HG03469 (cell line): ENCODE data around the gene ALDH16A1.
A peak's percentile ranks its signal among the peaks of the same experiment; 100 is the strongest.
"Not testable (repeated sequence)": the region's sequence is repeated elsewhere in the genome, so short reads cannot be mapped to it uniquely, and the experiment has no call there.

Experiments
- ATAC-seq: cut with Tn5 transposase; IDR thresholded peaks from one replicate; pipeline ENCODE4 v1.9.1; 2021; ENCODE audit warnings: mild to moderate bottlenecking, moderate library complexity, moderate number of reproducible peaks; ENCODE audit not compliant: unreplicated experiment

ALDH16A1 gene

GRCh38 chr19:49439836-49440235 lies 13.2 kb upstream of the ALDH16A1 start:
- ATAC-seq: no peak

GRCh38 chr19:49440439-49441209 lies 12.4 kb upstream of the ALDH16A1 start:
- ATAC-seq: no peak

- ATAC-seq: no peak
Observed at GRCh38 chr19:49441210-49441959, 11.6 kb upstream of the ALDH16A1 start, which contains the start of gene SLC17A7. Gene SLC17A7 (minus strand): TSS chr19:49441527. CDS start chr19:49441379, 148 bp downstream.

GRCh38 chr19:49441960-49442350 lies 11.1 kb upstream of the ALDH16A1 start:
- ATAC-seq: no peak

GRCh38 chr19:49442354-49442753 lies 10.7 kb upstream of the ALDH16A1 start:
- ATAC-seq: no peak

GRCh38 chr19:49442771-49443365 lies 10.2 kb upstream of the ALDH16A1 start:
- peak; percentile 4 for ATAC-seq

GRCh38 chr19:49443366-49444099 lies 9.5 kb upstream of the ALDH16A1 start:
- ATAC-seq: peak; percentile 46

- ATAC-seq: not testable (repeated sequence)
Observed at GRCh38 chr19:49444100-49444700, 8.8 kb upstream of the ALDH16A1 start.

GRCh38 chr19:49445997-49446396 lies 7.0 kb upstream of the ALDH16A1 start:
- no peak for ATAC-seq

GRCh38 chr19:49447485-49448431 lies 5.3 kb upstream of the ALDH16A1 start:
- no peak for ATAC-seq

- ATAC-seq: no peak
Observed at GRCh38 chr19:49448432-49448786, 4.6 kb upstream of the ALDH16A1 start.

- no peak for ATAC-seq
Observed at GRCh38 chr19:49450405-49450804, 2.6 kb upstream of the ALDH16A1 start.

GRCh38 chr19:49451430-49452181 lies 1.4 kb upstream of the ALDH16A1 start, which contains the start of gene PIH1D1:
Gene PIH1D1 (minus strand): TSS chr19:49451814. CDS start chr19:49451574, 240 bp downstream.
- ATAC-seq: peak; percentile 27

- ATAC-seq: no peak
Observed at GRCh38 chr19:49453757-49454240, 774 bp downstream of the ALDH16A1 start.

- no peak for ATAC-seq
Observed at GRCh38 chr19:49455773-49456172, 2.7 kb downstream of the ALDH16A1 start.

GRCh38 chr19:49456326-49456725 lies 3.3 kb downstream of the ALDH16A1 start:
- ATAC-seq: no peak

GRCh38 chr19:49458567-49458903 lies 5.5 kb downstream of the ALDH16A1 start:
- no peak for ATAC-seq

GRCh38 chr19:49459388-49459787 lies 6.4 kb downstream of the ALDH16A1 start:
- ATAC-seq: no peak

GRCh38 chr19:49461130-49461529 lies 8.1 kb downstream of the ALDH16A1 start:
- ATAC-seq: not testable (repeated sequence)
